DMS153 treated with DMSO at 0.1 percent for 48 hours (cell line): ENCODE results near the gene GCC2.
"Not testable (repeated sequence)": the region's sequence is repeated elsewhere in the genome, so short reads cannot be mapped to it uniquely, and the experiment has no call there.

Experiments
- DNase-seq: peaks from one replicate; lab custom pipeline; 2025; ENCODE audit not compliant: unreplicated experiment; lab: John Stamatoyannopoulos, UW

The GCC2 gene

GRCh38 chr2:108444941-108445840, 3.8 kb upstream of the GCC2 start:
- no peak for DNase-seq

- DNase-seq: no peak
Observed at GRCh38 chr2:108446703-108447102, 2.3 kb upstream of the GCC2 start.

- DNase-seq: no peak
Observed at GRCh38 chr2:108447947-108448677, 894 bp upstream of the GCC2 start.

GRCh38 chr2:108449410-108450130, 564 bp downstream of the GCC2 start:
- peak; percentile 64 for DNase-seq

- DNase-seq: no peak
Observed at GRCh38 chr2:108450863-108451262, 1.9 kb downstream of the GCC2 start.

GRCh38 chr2:108451976-108452375, 3.0 kb downstream of the GCC2 start:
- DNase-seq: no peak

- not testable (repeated sequence) for DNase-seq
Observed at GRCh38 chr2:108453530-108453929, 4.5 kb downstream of the GCC2 start.

GRCh38 chr2:108454440-108454839, 5.4 kb downstream of the GCC2 start:
- no peak for DNase-seq

- DNase-seq: no peak
Observed at GRCh38 chr2:108455571-108455970, 6.6 kb downstream of the GCC2 start.

- no peak for DNase-seq
Observed at GRCh38 chr2:108458082-108458481, 9.1 kb downstream of the GCC2 start.

- no peak for DNase-seq
Observed at GRCh38 chr2:108459441-108459840, 10.4 kb downstream of the GCC2 start.

- DNase-seq: no peak
Observed at GRCh38 chr2:108460345-108461037, 11.5 kb downstream of the GCC2 start.

- no peak for DNase-seq
Observed at GRCh38 chr2:108477099-108477498, 28.1 kb downstream of the GCC2 start.

- DNase-seq: no peak
Observed at GRCh38 chr2:108485253-108485652, 36.2 kb downstream of the GCC2 start.

GRCh38 chr2:108490506-108491122, 41.6 kb downstream of the GCC2 start:
- DNase-seq: no peak

- DNase-seq: no peak
Observed at GRCh38 chr2:108491848-108492247, 42.8 kb downstream of the GCC2 start.

- DNase-seq: no peak
Observed at GRCh38 chr2:108492364-108492763, 43.4 kb downstream of the GCC2 start.

- DNase-seq: not testable (repeated sequence)
Observed at GRCh38 chr2:108496167-108496566, 47.2 kb downstream of the GCC2 start.

- not testable (repeated sequence) for DNase-seq
Observed at GRCh38 chr2:108507620-108508019, 58.6 kb downstream of the GCC2 start.

GRCh38 chr2:108512431-108512830, 63.4 kb downstream of the GCC2 start:
- not testable (repeated sequence) for DNase-seq
